Mesothelial cell of epicardium (in vitro differentiated cells): ENCODE data around the gene DDX28. TPM values are rescaled to one million over a fixed set of nuclear protein-coding genes. Genes with fewer than 3 reads are reported as not detected.
"Not testable (repeated sequence)": the region's sequence is repeated elsewhere in the genome, so short reads cannot be mapped to it uniquely, and the experiment has no call there.

ENCODE experiments used
- DNase-seq, 2 experiments: peaks; one replicate each; pipeline ENCODE4 v3.0.0; 2021; ENCODE audit warnings: low spot score in 2 of 2; ENCODE audit not compliant: unreplicated experiment in 2 of 2
- H3K27ac Mint-ChIP-seq: 2 replicates; pipeline ENCODE4 v1.8.0; 2021; ENCODE audit warnings: mixed read lengths
- H3K27me3 Mint-ChIP-seq: 2 replicates; pipeline ENCODE4 v1.8.0; 2021; ENCODE audit warnings: low read depth, mixed read lengths
- H3K36me3 Mint-ChIP-seq: 2 replicates; pipeline ENCODE4 v1.8.0; 2021; ENCODE audit warnings: mixed read lengths
- H3K4me1 Mint-ChIP-seq: 2 replicates; pipeline ENCODE4 v1.8.0; 2021; ENCODE audit warnings: mixed read lengths
- H3K4me3 Mint-ChIP-seq: 2 replicates; pipeline ENCODE4 v1.8.0; 2021; ENCODE audit warnings: mild to moderate bottlenecking, moderate library complexity, mixed read lengths
- H3K9me3 Mint-ChIP-seq: 2 replicates; pipeline ENCODE4 v1.8.0; 2021; ENCODE audit warnings: mixed read lengths
- CTCF ChIP-seq: fragments of 200-600 bp; sonication (generic); IDR thresholded peaks from one replicate; pipeline ENCODE4 v1.5.0; 2021; ENCODE audit warnings: antibody characterized with exemption; ENCODE audit not compliant: unreplicated experiment
- total RNA-seq: library from RNA; stranded (reverse); gene quantifications from 3 replicates; pipeline ENCODE4 v1.2.1, GENCODE V29; 2021

DDX28 gene
- total RNA-seq, 1 donor from 2014 or later = 11.8 TPM

GRCh38 chr16:68019167-68019680 is 3.8 kb downstream of the DDX28 start:
- Mint-ChIP-seq H3K36me3 (peaks cover 9% of the 10 kb centered on the region), H3K4me3 (no peak overlapping the region), H3K27ac (no peak overlapping the region), H3K4me1 (peaks cover 20% of the 10 kb centered on the region), H3K9me3 (no peaks in the 10 kb centered on the region), H3K27me3 (peaks cover 7% of the 10 kb centered on the region)
- no peak for DNase-seq
- TF ChIP-seq CTCF = no peak

GRCh38 chr16:68015681-68016080 is 7.4 kb downstream of the DDX28 start, which contains the start of gene DPEP2NB:
DPEP2NB (minus strand) TSS chr16:68015911; CDS start chr16:68015770, 141 bp downstream.
- H3K36me3 Mint-ChIP-seq = peaks cover 2% of the 10 kb centered on the region
- peaks cover 7% of the 10 kb centered on the region for H3K27me3 Mint-ChIP-seq
- DNase-seq = no peak
- H3K4me1 Mint-ChIP-seq = no peaks in the 10 kb centered on the region
- no peaks in the 10 kb centered on the region for H3K9me3 Mint-ChIP-seq
- TF ChIP-seq CTCF = no peak
- H3K27ac Mint-ChIP-seq = no peak within 1 kb of the TSS
- no peak within 1 kb of the TSS for H3K4me3 Mint-ChIP-seq

GRCh38 chr16:68013440-68013839 is 9.6 kb downstream of the DDX28 start:
- H3K4me3 Mint-ChIP-seq = no peak overlapping the region
- no peaks in the 10 kb centered on the region for H3K36me3 Mint-ChIP-seq
- H3K27ac Mint-ChIP-seq = no peak overlapping the region
- H3K4me1 Mint-ChIP-seq = no peaks in the 10 kb centered on the region
- no peaks in the 10 kb centered on the region for H3K9me3 Mint-ChIP-seq
- no peak for TF ChIP-seq CTCF
- peaks cover 10% of the 10 kb centered on the region for H3K27me3 Mint-ChIP-seq
- no peak for DNase-seq

GRCh38 chr16:68009872-68010271 is 13.2 kb downstream of the DDX28 start:
- DNase-seq, H3K4me3 Mint-ChIP-seq, H3K27ac Mint-ChIP-seq, H3K27me3 Mint-ChIP-seq, H3K9me3 Mint-ChIP-seq, H3K36me3 Mint-ChIP-seq, H3K4me1 Mint-ChIP-seq: not testable (repeated sequence)

- TF ChIP-seq CTCF = no peak
- no peaks in the 10 kb centered on the region for H3K36me3 Mint-ChIP-seq
- H3K4me1 Mint-ChIP-seq = no peaks in the 10 kb centered on the region
- DNase-seq = no peak
- no peak overlapping the region for H3K27ac Mint-ChIP-seq
- no peaks in the 10 kb centered on the region for H3K9me3 Mint-ChIP-seq
- no peak overlapping the region for H3K4me3 Mint-ChIP-seq
- peaks cover 5% of the 10 kb centered on the region for H3K27me3 Mint-ChIP-seq
Observed at GRCh38 chr16:68009157-68009735, 13.8 kb downstream of the DDX28 start.

- no peaks in the 10 kb centered on the region for H3K9me3 Mint-ChIP-seq
- TF ChIP-seq CTCF = no peak
- no peaks in the 10 kb centered on the region for H3K4me1 Mint-ChIP-seq
- no peak overlapping the region for H3K4me3 Mint-ChIP-seq
- DNase-seq = no peak
- no peak overlapping the region for H3K27ac Mint-ChIP-seq
- no peaks in the 10 kb centered on the region for H3K36me3 Mint-ChIP-seq
- peaks cover 3% of the 10 kb centered on the region for H3K27me3 Mint-ChIP-seq
Observed at GRCh38 chr16:68005786-68006286, 17.2 kb downstream of the DDX28 start.
